Naive thymus-derived CD8-positive, alpha-beta T cell (primary cell): ENCODE results near the gene LRCOL1. TPM values are rescaled to one million over a fixed set of nuclear protein-coding genes. Genes with fewer than 3 reads are reported as not detected.
A peak's percentile ranks its signal among the peaks of the same experiment; 100 is the strongest.

Experiments used
- ATAC-seq, 2 donors: fragments of 150-1000 bp; cut with Tn5 transposase in 1 of 2; sonication (Bioruptor Pico), chemical (Tn5 transposase) in 1 of 2; 1 replicate in 1 of 2; 2 replicates in 1 of 2; pipeline ENCODE4 v1.10.0; 2021; ENCODE audit warnings: mild to moderate bottlenecking in 2 of 2, moderate library complexity in 2 of 2
- POLR2A ChIA-PET: fragments of 350-600 bp; sonication (Branson Sonifier 250); formaldehyde crosslinking; loops from one replicate; lab custom pipeline; 2021; ENCODE audit warnings: antibody characterized with exemption; lab: Charles Lee
- DNase-seq, 10 donors: peaks; one replicate each; pipeline versions ENCODE4 v3.0.0 to v3.0.0-alpha.2; 2020 to 2022
- H3K27ac Mint-ChIP-seq, 10 donors: one replicate each; pipeline ENCODE4 v1.8.0; 2020 to 2022; ENCODE audit warnings: mild to moderate bottlenecking in 10 of 10, mixed read lengths in 10 of 10, moderate library complexity in 4 of 10, inconsistent platforms in 1 of 10
- H3K27me3 Mint-ChIP-seq, 5 donors: one replicate each; pipeline ENCODE4 v1.8.0; 2021 to 2022; ENCODE audit warnings: mixed read lengths in 5 of 5
- H3K36me3 Mint-ChIP-seq, 3 donors: one replicate each; pipeline ENCODE4 v1.8.0; 2020 to 2022; ENCODE audit warnings: mixed read lengths in 3 of 3, mild to moderate bottlenecking in 2 of 3, inconsistent platforms in 1 of 3
- H3K4me1 Mint-ChIP-seq, 4 donors: one replicate each; pipeline ENCODE4 v1.8.0; 2021 to 2022; ENCODE audit warnings: mixed read lengths in 4 of 4
- H3K4me3 Mint-ChIP-seq, 10 donors: one replicate each; pipeline ENCODE4 v1.8.0; 2020 to 2022; ENCODE audit warnings: mild to moderate bottlenecking in 10 of 10, mixed read lengths in 10 of 10, moderate library complexity in 6 of 10, inconsistent platforms in 1 of 10
- H3K9me3 Mint-ChIP-seq, 9 donors: one replicate each; pipeline ENCODE4 v1.8.0; 2020 to 2022; ENCODE audit warnings: mixed read lengths in 9 of 9, mild to moderate bottlenecking in 3 of 9, inconsistent platforms in 1 of 9, moderate library complexity in 1 of 9
- polyA plus RNA-seq, 3 donors: library from polyadenylated mRNA; unstranded; fragments of 300-500 nt; fragmentation: Illumina TruSeq; gene quantifications; one replicate each; pipeline ENCODE4 v1.2.3, GENCODE V29; 2021
- total RNA-seq, 8 experiments: library from RNA in 2 of 8; stranded (reverse) in 2 of 8; gene quantifications; one replicate each; pipeline ENCODE4 v1.2.3 and lab custom pipeline; 2021 to 2026

The LRCOL1 gene
- total and polyA plus RNA-seq, 5 experiments from 2014 or later: not detected

DNA sequence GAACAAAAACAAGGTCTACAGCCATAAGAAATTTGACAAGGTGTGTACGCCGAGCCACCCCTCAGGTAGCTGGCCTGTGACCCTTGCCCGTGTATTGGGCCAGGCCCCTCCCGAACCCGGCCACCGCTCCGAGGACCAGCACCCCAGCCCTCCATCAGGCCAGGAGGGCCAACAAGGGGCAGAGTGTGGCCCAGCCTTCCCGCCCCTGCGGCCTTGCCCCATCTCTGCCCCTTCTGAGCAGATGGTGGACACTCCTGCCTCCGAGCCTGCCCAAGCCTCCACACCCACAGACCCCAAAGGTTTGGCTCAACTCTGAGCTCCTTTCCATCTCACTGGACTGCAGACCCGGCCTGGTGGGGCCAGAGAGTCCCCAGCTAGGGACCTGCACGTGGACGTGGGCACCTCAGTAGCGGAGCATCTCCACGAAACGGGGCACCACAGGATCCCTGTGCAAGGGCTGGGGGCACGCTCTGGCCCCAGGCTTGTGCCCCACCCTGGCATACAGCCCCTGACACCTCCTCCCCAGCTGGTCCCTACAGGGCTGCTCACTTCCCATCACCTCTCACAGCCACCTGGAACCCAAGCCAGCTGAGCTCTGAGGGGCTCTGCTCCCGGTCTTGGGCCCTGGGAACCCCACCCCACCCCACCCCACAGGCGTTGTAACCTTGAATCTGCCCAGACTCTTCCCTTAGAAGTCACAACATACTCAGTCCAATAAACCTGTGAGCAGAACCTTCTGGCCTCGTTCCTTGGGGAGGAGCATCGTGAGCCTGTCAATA lies 11.5 kb upstream of the LRCOL1 start:
- no peak overlapping the region for H3K4me3 Mint-ChIP-seq
- DNase-seq (peak in 1 of 10 donors; percentile 57), ATAC-seq (no peak)
- peaks cover 3 to 9% (median 7%) of the 10 kb centered on the region in 4 donors for H3K4me1 Mint-ChIP-seq
- peaks cover 1 to 14% (median 5%) of the 10 kb centered on the region in 3 donors for H3K36me3 Mint-ChIP-seq
- peaks cover 0 to 11% (median 2%) of the 10 kb centered on the region in 9 donors for H3K9me3 Mint-ChIP-seq
- H3K27me3 Mint-ChIP-seq: peaks cover 8 to 20% (median 11%) of the 10 kb centered on the region in 5 donors
- POLR2A ChIA-PET: interaction anchor here (0.6 kb wide), 1 partner anchor 11 kb away, joined by 3 read pairs; no protein-coding TSS in a partner anchor
- H3K27ac Mint-ChIP-seq: no peak overlapping the region

DNA sequence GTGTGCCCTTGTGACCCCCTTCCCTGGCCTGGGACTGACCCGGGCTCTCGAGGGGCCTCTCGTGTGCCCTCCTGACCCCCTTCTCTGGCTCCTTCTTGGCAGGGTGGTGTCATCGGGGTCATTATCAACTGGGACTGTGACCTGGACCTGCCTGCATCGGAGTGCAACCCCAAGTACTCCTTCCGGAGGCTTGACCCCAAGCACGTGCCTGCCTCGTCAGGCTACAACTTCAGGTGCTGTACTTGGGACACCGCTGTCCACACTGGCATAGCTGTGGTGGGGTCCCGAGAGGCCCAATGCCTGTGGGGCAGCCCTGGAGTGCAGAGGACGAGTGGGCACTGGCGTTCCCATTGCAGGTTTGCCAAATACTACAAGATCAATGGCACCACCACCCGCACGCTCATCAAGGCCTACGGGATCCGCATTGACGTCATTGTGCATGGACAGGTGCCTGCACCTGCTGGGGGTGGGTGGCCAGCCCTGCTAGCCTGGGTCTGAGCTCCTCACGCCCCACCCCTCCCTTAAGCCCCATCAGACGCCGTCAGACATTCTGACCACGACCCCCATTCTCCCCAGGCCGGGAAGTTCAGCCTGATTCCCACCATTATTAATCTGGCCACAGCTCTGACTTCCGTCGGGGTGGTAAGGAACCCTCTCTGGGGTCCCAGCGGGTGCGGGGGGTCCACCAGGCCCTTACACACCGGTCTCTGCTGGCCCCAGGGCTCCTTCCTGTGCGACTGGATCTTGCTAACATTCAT lies 10.7 kb upstream of the LRCOL1 start:
- Mint-ChIP-seq H3K27ac (no peak overlapping the region), H3K4me1 (peaks cover 3 to 9% (median 7%) of the 10 kb centered on the region in 4 donors), H3K27me3 (peaks cover 8 to 25% (median 14%) of the 10 kb centered on the region in 5 donors), H3K4me3 (no peak overlapping the region), H3K36me3 (peaks cover 1 to 14% (median 5%) of the 10 kb centered on the region in 3 donors), H3K9me3 (peaks cover 0 to 14% (median 2%) of the 10 kb centered on the region in 9 donors)
- no peak for DNase-seq
- POLR2A ChIA-PET: interaction anchor here (0.6 kb wide), 1 partner anchor 12 kb away, joined by 3 read pairs; no protein-coding TSS in a partner anchor
- ATAC-seq: no peak

GRCh38 chr12:132620113-132620898 lies 9.9 kb upstream of the LRCOL1 start:
- Mint-ChIP-seq H3K27ac (no peak overlapping the region), H3K36me3 (peaks cover 1 to 11% (median 5%) of the 10 kb centered on the region in 3 donors), H3K27me3 (peaks cover 8 to 31% (median 20%) of the 10 kb centered on the region in 5 donors), H3K4me3 (no peak overlapping the region), H3K4me1 (peaks cover 6 to 14% (median 7%) of the 10 kb centered on the region in 4 donors), H3K9me3 (peaks cover 0 to 14% (median 2%) of the 10 kb centered on the region in 9 donors)
- ATAC-seq: no peak
- DNase-seq: no peak
- POLR2A ChIA-PET: no interaction called here

DNA sequence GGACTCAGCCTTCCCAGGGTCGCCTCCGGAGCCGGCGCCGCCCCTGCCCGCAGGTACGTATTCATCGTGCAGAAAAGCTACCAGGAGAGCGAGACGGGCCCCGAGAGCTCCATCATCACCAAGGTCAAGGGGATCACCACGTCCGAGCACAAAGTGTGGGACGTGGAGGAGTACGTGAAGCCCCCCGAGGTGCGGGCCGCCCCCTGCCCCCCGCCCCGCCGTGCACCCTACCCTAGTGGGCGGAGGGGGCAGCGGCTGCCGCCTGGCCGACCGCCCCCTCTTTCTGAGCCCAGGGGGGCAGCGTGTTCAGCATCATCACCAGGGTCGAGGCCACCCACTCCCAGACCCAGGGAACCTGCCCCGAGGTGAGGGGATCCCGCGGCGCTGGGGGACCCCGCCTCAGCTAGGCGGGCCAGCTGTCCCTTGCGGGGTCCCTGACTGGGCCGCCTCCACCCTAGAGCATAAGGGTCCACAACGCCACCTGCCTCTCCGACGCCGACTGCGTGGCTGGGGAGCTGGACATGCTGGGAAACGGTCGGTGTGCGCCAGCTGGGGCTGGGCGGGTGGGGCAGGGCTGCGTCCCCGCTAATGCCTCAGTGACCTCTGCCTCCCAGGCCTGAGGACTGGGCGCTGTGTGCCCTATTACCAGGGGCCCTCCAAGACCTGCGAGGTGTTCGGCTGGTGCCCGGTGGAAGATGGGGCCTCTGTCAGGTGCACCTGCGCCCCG lies 9.2 kb upstream of the LRCOL1 start:
- DNase-seq (no peak), ATAC-seq (no peak)
- peaks cover 1 to 8% (median 5%) of the 10 kb centered on the region in 3 donors for H3K36me3 Mint-ChIP-seq
- H3K4me1 Mint-ChIP-seq: peaks cover 10 to 21% (median 11%) of the 10 kb centered on the region in 4 donors
- peaks cover 13 to 37% (median 26%) of the 10 kb centered on the region in 5 donors for H3K27me3 Mint-ChIP-seq
- peaks cover 0 to 18% (median 2%) of the 10 kb centered on the region in 9 donors for H3K9me3 Mint-ChIP-seq
- H3K4me3 Mint-ChIP-seq: no peak overlapping the region
- H3K27ac Mint-ChIP-seq: no peak overlapping the region
- POLR2A ChIA-PET: no interaction called here

- POLR2A ChIA-PET: no interaction called here
- ATAC-seq (no peak), DNase-seq (no peak)
- Mint-ChIP-seq H3K27me3 (peaks cover 13 to 37% (median 26%) of the 10 kb centered on the region in 5 donors), H3K9me3 (peaks cover 0 to 18% (median 2%) of the 10 kb centered on the region in 9 donors), H3K36me3 (peaks cover 1 to 8% (median 5%) of the 10 kb centered on the region in 3 donors), H3K4me3 (no peak overlapping the region), H3K27ac (no peak overlapping the region), H3K4me1 (peaks cover 10 to 21% (median 11%) of the 10 kb centered on the region in 4 donors)
Observed at GRCh38 chr12:132619071-132619385, 8.6 kb upstream of the LRCOL1 start.

DNA sequence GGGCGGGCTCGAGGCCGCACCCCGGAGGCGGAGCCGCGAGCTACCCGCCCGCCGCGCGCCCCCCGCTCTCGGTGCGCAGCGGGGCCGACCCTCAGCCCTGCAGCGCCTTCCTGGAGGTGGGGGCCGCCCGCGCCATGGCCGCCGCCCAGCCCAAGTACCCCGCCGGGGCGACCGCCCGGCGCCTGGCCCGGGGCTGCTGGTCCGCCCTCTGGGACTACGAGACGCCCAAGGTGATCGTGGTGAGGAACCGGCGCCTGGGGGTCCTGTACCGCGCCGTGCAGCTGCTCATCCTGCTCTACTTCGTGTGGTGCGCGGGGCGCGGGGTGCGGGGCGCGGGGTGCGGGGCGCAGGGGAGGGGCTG lies 8.3 kb upstream of the LRCOL1 start, which contains the start of gene P2RX2:
Gene P2RX2 (plus strand): TSS at position 94 of the 361 bp plus-strand sequence. CDS start 41 bp downstream, at position 135.
- Mint-ChIP-seq H3K4me1 (peaks cover 10 to 21% (median 11%) of the 10 kb centered on the region in 4 donors), H3K27me3 (peaks cover 13 to 37% (median 26%) of the 10 kb centered on the region in 5 donors), H3K4me3 (peak within 1 kb of the TSS; percentile 40 to 79 (median 66)), H3K36me3 (peaks cover 1 to 8% (median 5%) of the 10 kb centered on the region in 3 donors), H3K9me3 (peaks cover 0 to 18% (median 2%) of the 10 kb centered on the region in 9 donors), H3K27ac (no peak within 1 kb of the TSS)
- POLR2A ChIA-PET: no interaction called here
- ATAC-seq (peak in 1 of 2 donors; percentile 31), DNase-seq (no peak)

DNA sequence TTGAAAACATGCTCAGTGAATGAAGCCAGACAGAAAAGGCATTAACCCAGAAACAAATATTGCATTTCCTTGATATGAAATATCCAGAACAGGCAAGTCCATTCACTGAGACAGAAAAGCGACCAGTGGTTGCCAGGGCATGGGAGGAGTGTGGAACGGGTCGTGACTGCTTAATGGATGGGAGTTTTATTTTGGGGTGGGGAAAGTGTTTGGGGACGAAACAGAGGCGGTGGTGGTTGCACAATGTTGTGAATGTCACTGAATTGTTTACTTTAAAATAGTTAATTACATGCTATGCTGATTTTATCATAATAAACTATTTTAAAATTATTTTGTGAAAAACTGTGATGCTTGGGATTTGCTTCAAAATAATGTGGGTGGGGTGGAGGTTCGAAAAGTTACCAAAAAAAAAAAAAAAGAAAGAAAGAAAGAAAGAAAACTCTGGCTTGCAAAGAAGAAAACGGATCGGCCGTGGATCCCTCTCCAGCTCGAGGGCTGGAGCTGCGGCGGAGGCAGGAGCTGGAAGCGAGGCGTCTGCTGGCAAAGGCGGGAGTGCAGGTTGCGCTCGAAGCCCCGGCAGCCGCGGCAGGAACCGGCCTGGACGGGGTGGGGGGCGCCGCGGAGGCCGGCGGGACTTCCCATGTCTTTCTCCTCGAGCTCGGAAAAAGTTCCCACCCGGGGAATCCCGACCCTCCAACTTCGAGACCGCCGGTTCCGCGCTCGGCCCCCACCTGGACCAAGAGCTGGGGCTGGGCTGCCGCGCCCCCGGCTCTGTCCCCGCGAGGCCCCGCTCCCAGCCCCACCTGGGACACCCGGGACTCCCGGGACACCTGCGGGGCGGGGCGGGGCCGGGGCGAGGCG lies 7.7 kb upstream of the LRCOL1 start:
- H3K4me3 Mint-ChIP-seq: peak overlapping the region; percentile 40 to 79 (median 66)
- H3K27me3 Mint-ChIP-seq: peaks cover 14 to 37% (median 26%) of the 10 kb centered on the region in 5 donors
- DNase-seq (no peak), ATAC-seq (peak in 1 of 2 donors; percentile 11)
- H3K9me3 Mint-ChIP-seq: peaks cover 0 to 18% (median 2%) of the 10 kb centered on the region in 9 donors
- peaks cover 8 to 21% (median 11%) of the 10 kb centered on the region in 4 donors for H3K4me1 Mint-ChIP-seq
- H3K36me3 Mint-ChIP-seq: peaks cover 1 to 7% (median 5%) of the 10 kb centered on the region in 3 donors
- POLR2A ChIA-PET: no interaction called here
- H3K27ac Mint-ChIP-seq: no peak overlapping the region

DNA sequence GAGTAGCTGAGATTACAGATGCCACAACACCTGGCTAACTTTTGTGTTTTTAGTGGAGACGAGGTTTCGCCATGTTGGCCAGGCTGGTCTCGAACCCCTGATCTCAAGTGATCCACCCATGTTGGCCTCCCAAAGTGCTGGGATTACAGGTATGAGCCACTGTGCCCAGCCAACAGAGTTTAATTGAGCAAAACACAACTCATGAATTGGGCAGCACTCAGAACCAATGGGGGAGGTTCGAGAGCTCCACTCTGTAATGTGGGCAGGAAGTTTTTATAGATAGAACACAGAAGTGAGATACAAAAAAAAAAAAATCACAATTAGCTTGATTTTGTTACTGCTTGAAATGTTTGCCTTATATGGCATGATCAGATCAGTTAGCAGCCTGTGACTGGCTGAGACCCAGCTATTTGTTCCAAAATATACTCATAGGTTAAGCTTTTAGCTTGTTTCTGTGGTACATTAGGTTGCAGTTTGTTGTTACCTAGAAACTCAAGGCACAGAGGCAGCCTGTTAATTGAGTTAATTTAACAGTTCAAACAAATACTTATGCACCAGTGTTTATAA lies 6.8 kb upstream of the LRCOL1 start:
- Mint-ChIP-seq H3K4me1 (peaks cover 8 to 21% (median 11%) of the 10 kb centered on the region in 4 donors), H3K36me3 (peaks cover 1 to 7% (median 5%) of the 10 kb centered on the region in 3 donors), H3K27me3 (peaks cover 14 to 37% (median 27%) of the 10 kb centered on the region in 5 donors), H3K27ac (no peak overlapping the region), H3K4me3 (peak overlapping the region in 5 of 10 donors; percentile 45 to 75 (median 68)), H3K9me3 (peaks cover 0 to 18% (median 2%) of the 10 kb centered on the region in 9 donors)
- ATAC-seq: no peak
- POLR2A ChIA-PET: interaction anchor here (1.0 kb wide), 1 partner anchor 395 kb away, joined by 3 read pairs; no protein-coding TSS in a partner anchor
- no peak for DNase-seq

- no peak for ATAC-seq
- POLR2A ChIA-PET: no interaction called here
- no peak for DNase-seq
- Mint-ChIP-seq H3K36me3 (peaks cover 1 to 8% (median 5%) of the 10 kb centered on the region in 3 donors), H3K27ac (peak overlapping the region in 3 of 10 donors; percentile 40 to 87 (median 51)), H3K4me1 (peaks cover 10 to 21% (median 11%) of the 10 kb centered on the region in 4 donors), H3K27me3 (peaks cover 16 to 49% (median 30%) of the 10 kb centered on the region in 5 donors), H3K4me3 (no peak overlapping the region), H3K9me3 (peaks cover 0 to 18% (median 2%) of the 10 kb centered on the region in 9 donors)
Observed at GRCh38 chr12:132615579-132616038, 5.2 kb upstream of the LRCOL1 start.

DNA sequence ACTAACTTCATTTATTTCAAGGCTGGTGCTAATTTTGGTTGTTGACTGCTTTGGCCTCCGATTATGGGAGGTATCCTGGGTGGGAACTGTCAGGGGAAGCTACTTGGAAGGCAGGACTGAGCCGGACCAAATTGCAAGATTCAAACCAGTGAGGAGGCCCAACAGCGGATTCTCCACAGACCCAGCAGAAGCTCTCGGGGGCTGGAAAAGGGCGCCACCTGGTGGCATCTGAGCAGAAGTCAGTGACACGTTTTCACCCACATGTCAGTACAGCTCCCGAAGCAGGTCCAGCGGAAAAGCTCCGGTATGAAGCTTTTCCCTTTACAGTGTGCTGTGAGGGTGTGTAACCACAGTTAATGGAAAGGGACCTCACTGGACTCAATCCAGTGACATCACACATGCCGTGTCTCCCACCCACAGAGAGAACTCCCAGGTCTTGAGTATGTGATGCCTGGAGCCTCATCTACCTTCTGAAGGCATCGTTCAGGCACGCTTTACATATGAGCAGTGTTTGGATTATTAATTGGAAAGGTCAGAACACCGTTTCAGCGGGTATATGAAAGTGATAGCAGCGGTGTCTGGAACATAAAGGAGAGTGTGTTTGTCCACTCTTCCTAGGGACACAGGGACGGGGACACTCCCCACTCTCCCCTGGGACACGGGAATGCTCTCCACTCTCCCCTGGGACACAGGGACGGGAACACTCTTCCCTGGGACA lies 4.6 kb upstream of the LRCOL1 start:
- POLR2A ChIA-PET: interaction anchor here (0.6 kb wide), 1 partner anchor 272 kb away, joined by 4 read pairs; the partner anchor contains the start of gene CHFR
- ATAC-seq (peak; percentile 90 to 93), DNase-seq (peak; percentile 58 to 86 (median 77))
- Mint-ChIP-seq H3K27me3 (peaks cover 16 to 52% (median 35%) of the 10 kb centered on the region in 5 donors), H3K4me3 (peak overlapping the region in 2 of 10 donors; percentile 7 to 34), H3K27ac (peak overlapping the region in 2 of 10 donors; percentile 50 to 51), H3K36me3 (peaks cover 1 to 8% (median 5%) of the 10 kb centered on the region in 3 donors), H3K4me1 (peaks cover 12 to 21% (median 14%) of the 10 kb centered on the region in 4 donors), H3K9me3 (peaks cover 0 to 18% (median 2%) of the 10 kb centered on the region in 9 donors)
